Endothelial cell of umbilical vein (primary cell): ENCODE measurements around the gene C16orf95. TPM values are rescaled to one million over a fixed set of nuclear protein-coding genes. Genes with fewer than 3 reads are reported as not detected.
"Not testable (repeated sequence)": the region's sequence is repeated elsewhere in the genome, so short reads cannot be mapped to it uniquely, and the experiment has no call there.

ENCODE experiments used
- BruUV-seq: library from RNA; stranded (reverse); fragments of 400-500 nt; replicated peaks from 2 replicates; lab custom pipeline; 2021; lab: Mats Ljungman, UMichigan
- CTCF ChIA-PET: fragments of 300-600, 350-600 bp; sonication (Branson Sonifier 250); formaldehyde crosslinking; loops from one replicate; lab custom pipeline; 2021; ENCODE audit warnings: antibody characterized with exemption, inconsistent platforms; lab: Charles Lee
- POLR2A ChIA-PET: fragments of 300-600, 350-600 bp; sonication (Branson Sonifier 250); formaldehyde crosslinking; loops from one replicate; lab custom pipeline; 2021; ENCODE audit warnings: antibody characterized with exemption, inconsistent platforms; lab: Charles Lee
- DNase-seq: peaks from one replicate; pipeline ENCODE4 v3.0.0-alpha.2; 2011; ENCODE audit warnings: low read depth, low spot score
- FAIRE-seq: peaks from 2 replicates; lab custom pipeline; 2011; peaks lifted over from hg19 to GRCh38; lab: Jason Lieb, UNC
- H2AFZ ChIP-seq: 2 replicates; pipeline ENCODE4 v1.6.0; 2012; ENCODE audit warnings: low read depth, low read length, control low read depth, inconsistent platforms
- H3K27ac ChIP-seq: 2 replicates; pipeline ENCODE4 v1.5.1; 2011; ENCODE audit warnings: low read depth, mild to moderate bottlenecking, control low read depth, low read length, moderate library complexity; ENCODE audit not compliant: insufficient read depth
- H3K27me3 ChIP-seq, 2 experiments: 2 replicates each; pipeline versions ENCODE4 v1.6.0 to v1.6.1; 2011; ENCODE audit warnings: low read length in 2 of 2, mixed read lengths in 1 of 2; ENCODE audit not compliant: control insufficient read depth in 2 of 2, insufficient read depth in 2 of 2
- H3K36me3 ChIP-seq, 2 experiments: 2 replicates in 1 of 2; 3 replicates in 1 of 2; pipeline ENCODE4 v1.5.1; 2011; ENCODE audit warnings: low read length in 2 of 2, mild to moderate bottlenecking in 1 of 2, moderate library complexity in 1 of 2; ENCODE audit not compliant: control insufficient read depth in 2 of 2, insufficient read depth in 2 of 2; ENCODE audit errors: extremely low read depth in 1 of 2
- H3K4me1 ChIP-seq: 3 replicates; pipeline ENCODE4 v1.5.1; 2011; ENCODE audit warnings: mild to moderate bottlenecking, low read length; ENCODE audit not compliant: control insufficient read depth, insufficient read depth; ENCODE audit errors: extremely low read depth
- H3K4me2 ChIP-seq: 2 replicates; pipeline ENCODE4 v1.6.1; 2011; ENCODE audit warnings: low read length, control low read depth, mixed read lengths; ENCODE audit not compliant: insufficient read depth
- H3K4me3 ChIP-seq, 3 experiments: fragments of 200-600 bp in 1 of 3; sonication (generic), shearing (Covaris generic) in 1 of 3; replicated peaks in 1 of 3; 2 replicates each; pipeline ENCODE4 v1.5.1; 2011 to 2016; ENCODE audit warnings: control low read depth in 3 of 3, low read length in 3 of 3, mild to moderate bottlenecking in 2 of 3, inconsistent platforms in 1 of 3, low read depth in 1 of 3, moderate library complexity in 1 of 3; ENCODE audit not compliant: insufficient read depth in 1 of 3
- H3K79me2 ChIP-seq: 2 replicates; pipeline ENCODE4 v1.6.0; 2012; ENCODE audit warnings: low read length, inconsistent platforms; ENCODE audit not compliant: control insufficient read depth, insufficient read depth
- H3K9ac ChIP-seq: replicated peaks from 2 replicates; pipeline ENCODE3; 2011; ENCODE audit warnings: low read length, control low read depth; ENCODE audit not compliant: insufficient read depth; ENCODE audit errors: extremely low read depth
- H3K9me1 ChIP-seq: replicated peaks from 3 replicates; pipeline ENCODE4 v1.6.0; 2011; ENCODE audit warnings: mild to moderate bottlenecking, low read length; ENCODE audit not compliant: control insufficient read depth, insufficient read depth; ENCODE audit errors: extremely low read depth
- H3K9me3 ChIP-seq: replicated peaks from 2 replicates; pipeline ENCODE4 v1.5.1; 2012; ENCODE audit warnings: low read length, inconsistent platforms; ENCODE audit not compliant: control insufficient read depth, insufficient read depth
- H4K20me1 ChIP-seq: replicated peaks from 2 replicates; pipeline ENCODE3; 2011; ENCODE audit warnings: mild to moderate bottlenecking, low read length; ENCODE audit not compliant: control insufficient read depth, insufficient read depth; ENCODE audit errors: extremely low read depth
- CTCF ChIP-seq, 2 donors: IDR thresholded peaks; 1 replicate in 1 of 2; 2 replicates in 1 of 2; pipeline ENCODE4 v1.5.1; 2011; ENCODE audit warnings: low read length in 2 of 2, mild to moderate bottlenecking in 2 of 2, moderate library complexity in 2 of 2, control low read depth in 1 of 2, inconsistent platforms in 1 of 2, low read depth in 1 of 2; ENCODE audit not compliant: insufficient read depth in 1 of 2; ENCODE audit errors: extremely low read depth in 1 of 2
- FOS ChIP-seq: IDR thresholded peaks from 2 replicates; pipeline ENCODE4 v1.6.1; 2011; ENCODE audit warnings: mild to moderate bottlenecking, low read length, moderate library complexity, borderline replicate concordance; ENCODE audit not compliant: insufficient read depth
- GATA2 ChIP-seq: IDR thresholded peaks from 2 replicates; pipeline ENCODE4 v1.7.0; 2011; ENCODE audit warnings: low read depth, mild to moderate bottlenecking, moderate library complexity, mixed read lengths, low read length; ENCODE audit not compliant: insufficient read length, insufficient read depth
- JUN ChIP-seq: IDR thresholded peaks from 2 replicates; pipeline ENCODE4 v1.6.1; 2011; ENCODE audit warnings: borderline replicate concordance, low read depth; ENCODE audit not compliant: insufficient read length, insufficient read depth
- MAX ChIP-seq: IDR thresholded peaks from 2 replicates; pipeline ENCODE4 v1.6.1; 2011; ENCODE audit not compliant: insufficient read depth, insufficient read length
- MYC ChIP-seq: IDR thresholded peaks from one replicate; pipeline ENCODE4 v1.6.1; 2011; ENCODE audit warnings: mild to moderate bottlenecking, low read depth, low read length
- POLR2A ChIP-seq: IDR thresholded peaks from 2 replicates; pipeline ENCODE4 v1.6.1; 2012; ENCODE audit warnings: low read depth, mild to moderate bottlenecking, control low read depth, low read length
- POLR2AphosphoS5 ChIP-seq: IDR thresholded peaks from 2 replicates; pipeline ENCODE4 v1.6.1; 2012; ENCODE audit warnings: low read depth, mild to moderate bottlenecking, control low read depth, low read length, moderate library complexity; ENCODE audit not compliant: insufficient read depth
- dilution Hi-C: fragments of 300-500 bp; cut with MboI; formaldehyde crosslinking; loops from one replicate; pipeline ENCODE4 v1.15.0; 2019; ENCODE audit warnings: low sequenced_read_pairs; ENCODE audit not compliant: extremely low pct_ligation_motif_present
- intact Hi-C: fragments of 100-400 bp; cut with micrococcal nuclease; formaldehyde crosslinking; loops from one replicate; pipeline ENCODE4 v1.10.0; 2022
- polyA plus RNA-seq, 4 experiments: library from polyadenylated mRNA; depleted of rRNA in 3 of 4; stranded (reverse) in 3 of 4; unstranded in 1 of 4; fragments of >200 nt; gene quantifications; 2 replicates each; pipeline versions ENCODE4 v1.2.1 to v1.2.3, GENCODE V29; 2011 to 2012; ENCODE audit warnings: missing spikeins in 1 of 4
- total RNA-seq: library from RNA; stranded (reverse); gene quantifications from 2 replicates; pipeline ENCODE4 v1.2.3, GENCODE V29; 2021

The C16orf95 gene
- total and polyA plus RNA-seq, 2 donors (not counting 3 experiments of a cell fraction or from before 2014, with no cell fraction given): 4.0 to 6.6 TPM

GRCh38 chr16:87363771-87364455 lies 46.7 kb upstream of the C16orf95 start:
- dilution Hi-C loops: no loop called here
- TF ChIP-seq GATA2: no peak
- TF ChIP-seq POLR2A: no peak
- TF ChIP-seq CTCF (IDR thresholded peaks at IDR 0.05; ENCODE audit: extremely low read depth in 1 of 2, insufficient read depth in 1 of 2, low read depth in 1 of 2, low read length in 2 of 2): no peak
- TF ChIP-seq JUN: no peak
- no peak for TF ChIP-seq POLR2AphosphoS5
- no peak for TF ChIP-seq MAX
- TF ChIP-seq FOS: no peak
- TF ChIP-seq MYC: no peak
- Histone ChIP-seq H3K79me2 (peaks cover 24% of the 10 kb centered on the region), H3K27me3 (no peaks in the 10 kb centered on the region), H3K36me3 (peaks cover 0 to 15% of the 10 kb centered on the region in 2 experiments), H2AFZ (no peak overlapping the region), H3K27ac (peak overlapping the region; percentile 16), H4K20me1 (no peaks in the 10 kb centered on the region), H3K9me1 (no peaks in the 10 kb centered on the region), H3K4me2 (peak overlapping the region; percentile 18), H3K4me3 (no peak overlapping the region), H3K9ac (no peak overlapping the region), H3K4me1 (peaks cover 17% of the 10 kb centered on the region), H3K9me3 (no peaks in the 10 kb centered on the region)
- intact Hi-C loops: no loop called here
- DNase-seq: peak; percentile 37
- BruUV-seq: no TSS peak
- ChIA-PET POLR2A (interaction anchor here (0.7 kb wide), 1 partner anchor 15 kb away, joined by 4 read pairs; no protein-coding TSS in a partner anchor), CTCF (interaction anchor here (0.9 to 1.2 kb wide), 4 partner anchors 12 to 32 kb away, joined by 3 to 4 read pairs (median 3); no protein-coding TSS in a partner anchor)
- FAIRE-seq: peak; percentile 49

GRCh38 chr16:87362828-87363559 lies 45.8 kb upstream of the C16orf95 start:
- intact Hi-C loops, H3K9me1 ChIP-seq, POLR2A ChIA-PET, H4K20me1 ChIP-seq, H3K4me3 ChIP-seq, H2AFZ ChIP-seq, H3K9me3 ChIP-seq, H3K4me2 ChIP-seq, DNase-seq, BruUV-seq, H3K27me3 ChIP-seq, H3K27ac ChIP-seq, FAIRE-seq, H3K9ac ChIP-seq, dilution Hi-C loops: not testable (repeated sequence)
- Histone ChIP-seq H3K79me2 (peaks cover 23% of the 10 kb centered on the region), H3K4me1 (peaks cover 10% of the 10 kb centered on the region), H3K36me3 (peaks cover 5 to 23% of the 10 kb centered on the region in 2 experiments)
- CTCF ChIA-PET: interaction anchor here (0.9 to 1.2 kb wide), 3 partner anchors 15 to 31 kb away, joined by 3 read pairs; no protein-coding TSS in a partner anchor
